Pancreas (tissue), 10 donors: ENCODE results near the gene HIPK2. TPM values are rescaled to one million over a fixed set of nuclear protein-coding genes. Genes with fewer than 3 reads are reported as not detected.
A peak's percentile ranks its signal among the peaks of the same experiment; 100 is the strongest.

Experiments
- ATAC-seq, 4 donors: fragments of 200-7000 bp; cut with Tn5 transposase; one replicate each; pipeline versions ENCODE4 v1.8.0 to v1.9.1; 2020; ENCODE audit warnings: mild to moderate bottlenecking in 4 of 4, moderate library complexity in 4 of 4
- DNase-seq, 6 donors: peaks; one replicate each; pipeline ENCODE4 v3.0.0-alpha.2; 2020
- FAIRE-seq: peaks from 2 replicates; lab custom pipeline; 2012; peaks lifted over from hg19 to GRCh38; lab: Jason Lieb, UNC
- H3K27ac ChIP-seq, 4 donors: fragments of 200-600 bp; sonication (generic); 1 replicate in 3 of 4; 2 replicates in 1 of 4; pipeline versions ENCODE4 v1.5.0 to v1.8.0; 2020
- H3K27me3 ChIP-seq, 4 donors: fragments of 200-600 bp; one replicate each; pipeline ENCODE4 v1.8.0; 2021
- H3K36me3 ChIP-seq, 3 donors: fragments of 200-600 bp; sonication (generic) in 1 of 3; one replicate each; pipeline versions ENCODE4 v1.5.0 to v1.8.0; 2020 to 2021
- H3K4me1 ChIP-seq, 3 donors: fragments of 200-600 bp; one replicate each; pipeline ENCODE4 v1.8.0; 2021
- H3K4me3 ChIP-seq, 4 donors: fragments of 200-600 bp; sonication (generic) in 2 of 4; one replicate each; pipeline versions ENCODE4 v1.5.0 to v1.8.0; 2020 to 2021
- H3K9me3 ChIP-seq, 4 donors: fragments of 200-600 bp; one replicate each; pipeline ENCODE4 v1.8.0; 2021
- CTCF ChIP-seq, 4 donors: fragments of 200-600 bp; sonication (generic) in 3 of 4; IDR thresholded peaks; one replicate each; pipeline versions ENCODE4 v1.5.0 to v1.8.0; 2021; ENCODE audit warnings: antibody characterized with exemption in 4 of 4
- WGBS, 2 donors: extraction: QIAGEN DNeasy Blood & Tissue Kit; methylation state at CpG; one replicate each; pipeline ENCODE4 v1.1.7; 2013; 5-methylcytosine and 5-hydroxymethylcytosine counted together
- intact Hi-C, 3 donors: fragments of 100-400 bp; cut with DNase I; formaldehyde crosslinking; loops; one replicate each; pipeline versions ENCODE4 v1.11.1 to v1.14.2; 2022
- polyA plus RNA-seq, 2 donors: library from polyadenylated mRNA; stranded (reverse); fragments of 200-250 nt; gene quantifications; one replicate each; pipeline ENCODE4 v1.2.3, GENCODE V29; 2013
- total RNA-seq, 6 donors: library from RNA; stranded (reverse); fragmentation: NEBNext Ultra II Directional in 4 of 6; extraction: Animal tissue kit (Norgen Biotek cat#: 25700) in 4 of 6; gene quantifications; one replicate each; pipeline versions ENCODE4 v1.2.1 to v1.2.4, GENCODE V29; 2021 to 2023
- donor health status: healthy with polysubstance abuse.
- donor health status: DM: no; HTN: no; CAD: no; lungs with moderate emphysema.
- donor health status: DM: no; HTN: no; CAD: no.
- donor health status: control.
- donor health status: control.
- donor health status: Bipolar disorder and iron deficiency.
- donor health status: DM: yes; HTN: yes; CAD: no.
- donor health status: DM: no; HTN: no; CAD: no.
- donor health status: DM: no; HTN: no; CAD: no.
- donor health status: DM: yes; HTN: yes; CAD: no.

Gene HIPK2
- total and polyA plus RNA-seq, 8 donors: 6.7 to 49.0 (median 24.7) TPM

GRCh38 chr7:139700505-139701235 lies 77.1 kb downstream of the HIPK2 start:
- no peak overlapping the region for H3K27ac ChIP-seq
- intact Hi-C loops: no loop called here
- H3K4me3 ChIP-seq: no peak overlapping the region
- 86 to 88% methylated on average over 16 of the region's 16 CpGs for WGBS, 2 donors
- DNase-seq (no peak), ATAC-seq (no peak), FAIRE-seq (no peak)
- H3K9me3 ChIP-seq: no peaks in the 10 kb centered on the region
- TF ChIP-seq CTCF (IDR thresholded peaks at IDR 0.05): no peak
- H3K36me3 ChIP-seq: no peaks in the 10 kb centered on the region
- no peaks in the 10 kb centered on the region for H3K27me3 ChIP-seq
- peaks cover 5 to 16% (median 12%) of the 10 kb centered on the region in 3 donors for H3K4me1 ChIP-seq

GRCh38 chr7:139699640-139700504 lies 77.9 kb downstream of the HIPK2 start:
- no peak for TF ChIP-seq CTCF (IDR thresholded peaks at IDR 0.05)
- Histone ChIP-seq H3K4me1 (peaks cover 5 to 16% (median 12%) of the 10 kb centered on the region in 3 donors), H3K36me3 (no peaks in the 10 kb centered on the region), H3K4me3 (no peak overlapping the region), H3K27me3 (no peaks in the 10 kb centered on the region), H3K27ac (no peak overlapping the region), H3K9me3 (no peaks in the 10 kb centered on the region)
- WGBS, 2 donors: 86 to 91% methylated on average over 18 of the region's 18 CpGs
- peak in 1 of 4 donors; percentile 14 for ATAC-seq
- DNase-seq: no peak
- FAIRE-seq: no peak
- intact Hi-C loops: no loop called here

GRCh38 chr7:139698844-139699243 lies 79.0 kb downstream of the HIPK2 start:
- Histone ChIP-seq H3K4me3 (no peak overlapping the region), H3K36me3 (no peaks in the 10 kb centered on the region), H3K27me3 (no peaks in the 10 kb centered on the region), H3K9me3 (no peaks in the 10 kb centered on the region), H3K4me1 (peaks cover 5 to 16% (median 12%) of the 10 kb centered on the region in 3 donors), H3K27ac (no peak overlapping the region)
- ATAC-seq: no peak
- intact Hi-C loops: no loop called here
- WGBS, 2 donors: 85 to 87% methylated on average over 13 of the region's 13 CpGs
- no peak for TF ChIP-seq CTCF (IDR thresholded peaks at IDR 0.05)
- no peak for DNase-seq
- FAIRE-seq: no peak

GRCh38 chr7:139698278-139698677 lies 79.5 kb downstream of the HIPK2 start:
- no peak overlapping the region for H3K27ac ChIP-seq
- DNase-seq (no peak), ATAC-seq (no peak), FAIRE-seq (no peak)
- H3K9me3 ChIP-seq: no peaks in the 10 kb centered on the region
- intact Hi-C loops: no loop called here
- H3K4me1 ChIP-seq: peaks cover 5 to 16% (median 14%) of the 10 kb centered on the region in 3 donors
- TF ChIP-seq CTCF (IDR thresholded peaks at IDR 0.05): no peak
- H3K4me3 ChIP-seq: no peak overlapping the region
- 93 to 94% methylated on average over 9 of the region's 9 CpGs for WGBS, 2 donors
- H3K36me3 ChIP-seq: no peaks in the 10 kb centered on the region
- H3K27me3 ChIP-seq: no peaks in the 10 kb centered on the region
